ENCODE measurements around the gene SMTN.
"Not testable (repeated sequence)": the region's sequence is repeated elsewhere in the genome, so short reads cannot be mapped to it uniquely, and the experiment has no call there.

Gene SMTN

GRCh38 chr22:31073545-31074145 is 7.5 kb upstream of the SMTN start:
- not testable (repeated sequence) for H3K4me2 ChIP-seq (ENCODE audit: low read length); H3K9ac ChIP-seq; H2AFZ ChIP-seq; H3K27ac ChIP-seq; H3K27me3 ChIP-seq (ENCODE audit: control insufficient read depth, insufficient read depth, low read length); H3K9me3 ChIP-seq (ENCODE audit: control insufficient read depth, low read length); H3K79me2 ChIP-seq; H3K36me3 ChIP-seq (ENCODE audit: control insufficient read depth, insufficient read depth, low read length); H3K4me1 ChIP-seq; H3K4me3 ChIP-seq (ENCODE audit: low read depth, low read length)

GRCh38 chr22:31075961-31076360 is 5.2 kb upstream of the SMTN start:
- H3K4me3 ChIP-seq (ENCODE audit: low read depth, low read length), result no peak overlapping the region

GRCh38 chr22:31077681-31078080 is 3.4 kb upstream of the SMTN start:
- Histone ChIP-seq H3K9ac (no peak overlapping the region), H3K27ac (no peak overlapping the region), H3K27me3 (ENCODE audit: control insufficient read depth, insufficient read depth, low read length) (no peaks in the 10 kb centered on the region), H3K4me1 (no peaks in the 10 kb centered on the region), H2AFZ (no peak overlapping the region), H3K4me2 (ENCODE audit: low read length) (no peak overlapping the region), H3K4me3 (ENCODE audit: low read depth, low read length) (no peak overlapping the region), H3K79me2 (no peaks in the 10 kb centered on the region), H3K9me3 (ENCODE audit: control insufficient read depth, low read length) (no peaks in the 10 kb centered on the region), H3K36me3 (ENCODE audit: control insufficient read depth, insufficient read depth, low read length) (no peaks in the 10 kb centered on the region)
- no peak for TF ChIP-seq CTCF (IDR thresholded peaks at IDR 0.05)

More at GRCh38 chr22:31075961-31076360, 5.2 kb upstream of the SMTN start:
- no peaks in the 10 kb centered on the region for H3K9me3 ChIP-seq (ENCODE audit: control insufficient read depth, low read length)
- H2AFZ ChIP-seq, result no peak overlapping the region
- H3K9ac ChIP-seq, result no peak overlapping the region
- H3K27ac ChIP-seq, result no peak overlapping the region
- no peaks in the 10 kb centered on the region for H3K79me2 ChIP-seq
- no peaks in the 10 kb centered on the region for H3K27me3 ChIP-seq (ENCODE audit: control insufficient read depth, insufficient read depth, low read length)
- H3K4me2 ChIP-seq (ENCODE audit: low read length), result no peak overlapping the region
- H3K36me3 ChIP-seq (ENCODE audit: control insufficient read depth, insufficient read depth, low read length), result no peaks in the 10 kb centered on the region
- H3K4me1 ChIP-seq, result no peaks in the 10 kb centered on the region
- no peak for TF ChIP-seq CTCF (IDR thresholded peaks at IDR 0.05)

GRCh38 chr22:31078389-31078788 is 2.7 kb upstream of the SMTN start:
- not testable (repeated sequence) for H3K79me2 ChIP-seq; H3K4me3 ChIP-seq (ENCODE audit: low read depth, low read length); H3K36me3 ChIP-seq (ENCODE audit: control insufficient read depth, insufficient read depth, low read length); H3K27me3 ChIP-seq (ENCODE audit: control insufficient read depth, insufficient read depth, low read length); H2AFZ ChIP-seq; H3K9ac ChIP-seq; H3K9me3 ChIP-seq (ENCODE audit: control insufficient read depth, low read length); H3K4me1 ChIP-seq; H3K4me2 ChIP-seq (ENCODE audit: low read length); H3K27ac ChIP-seq

GRCh38 chr22:31079095-31079642 is 1.9 kb upstream of the SMTN start:
- TF ChIP-seq CTCF (IDR thresholded peaks at IDR 0.05), result no peak
- H3K9me3 ChIP-seq (ENCODE audit: control insufficient read depth, low read length), result no peaks in the 10 kb centered on the region
- H3K4me1 ChIP-seq, result peaks cover 3% of the 10 kb centered on the region
- no peak overlapping the region for H3K4me2 ChIP-seq (ENCODE audit: low read length)
- H3K79me2 ChIP-seq, result no peaks in the 10 kb centered on the region
- no peaks in the 10 kb centered on the region for H3K27me3 ChIP-seq (ENCODE audit: control insufficient read depth, insufficient read depth, low read length)
- no peak overlapping the region for H3K9ac ChIP-seq
- H3K36me3 ChIP-seq (ENCODE audit: control insufficient read depth, insufficient read depth, low read length), result no peaks in the 10 kb centered on the region
- no peak overlapping the region for H2AFZ ChIP-seq
- no peak overlapping the region for H3K4me3 ChIP-seq (ENCODE audit: low read depth, low read length)
- H3K27ac ChIP-seq, result no peak overlapping the region
